ENCODE results near the gene APOBEC4. TPM values are rescaled to one million over a fixed set of nuclear protein-coding genes. Genes with fewer than 3 reads are reported as not detected.

Gene APOBEC4
- total RNA-seq, 1 donor from 2014 or later: not detected

GRCh38 chr1:183676586-183677189 is 23.6 kb upstream of the APOBEC4 start:
- no peak for DNase-seq (ENCODE audit: low spot score in 2 of 2)
- Histone ChIP-seq H3K9me3 (no peaks in the 10 kb centered on the region), H3K36me3 (no peaks in the 10 kb centered on the region), H3K27ac (no peak overlapping the region), H3K4me3 (no peak overlapping the region), H3K27me3 (no peaks in the 10 kb centered on the region), H3K4me1 (no peaks in the 10 kb centered on the region)
- intact Hi-C loops (cut with DNase I): no loop called here
- no peak for TF ChIP-seq CTCF (IDR thresholded peaks at IDR 0.05)

DNA sequence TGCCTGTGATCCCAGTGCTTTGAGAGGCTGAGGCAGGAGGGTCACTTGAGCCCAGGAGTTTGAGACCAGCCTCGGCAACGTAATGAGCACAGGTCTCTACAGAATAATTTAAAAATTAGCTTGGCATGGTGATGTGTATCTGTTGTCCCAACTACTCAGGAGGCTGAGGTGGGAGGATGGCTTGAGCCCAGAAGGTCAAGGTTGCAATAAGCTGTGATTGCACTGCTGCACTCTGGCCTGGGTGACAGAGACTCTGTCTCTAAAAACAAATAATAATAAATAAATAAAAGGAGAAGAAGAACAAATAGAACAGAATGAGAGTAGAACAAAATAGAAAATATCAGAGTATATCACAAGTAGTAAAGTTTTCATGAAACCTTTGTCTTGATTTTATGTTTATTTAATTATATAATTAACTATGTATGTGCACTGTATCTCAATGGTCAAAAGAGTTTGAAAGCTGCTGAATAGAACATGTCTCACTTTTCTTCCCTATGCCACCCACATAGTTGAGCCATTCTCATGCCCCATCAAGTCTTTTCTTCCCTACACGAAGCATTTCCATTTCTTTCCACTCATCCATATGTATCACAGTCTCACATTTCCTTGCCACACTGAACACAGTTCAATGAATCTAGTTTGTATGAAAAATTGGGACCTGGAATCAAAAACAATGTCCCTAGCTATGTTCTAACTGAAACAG is 22.9 kb upstream of the APOBEC4 start:
- DNase-seq (ENCODE audit: low spot score in 2 of 2): no peak
- H3K36me3 ChIP-seq: no peaks in the 10 kb centered on the region
- no peak overlapping the region for H3K4me3 ChIP-seq
- no peaks in the 10 kb centered on the region for H3K27me3 ChIP-seq
- H3K27ac ChIP-seq: no peak overlapping the region
- H3K9me3 ChIP-seq: no peaks in the 10 kb centered on the region
- H3K4me1 ChIP-seq: no peaks in the 10 kb centered on the region
- intact Hi-C loops (cut with DNase I): no loop called here
- TF ChIP-seq CTCF (IDR thresholded peaks at IDR 0.05): no peak

DNA sequence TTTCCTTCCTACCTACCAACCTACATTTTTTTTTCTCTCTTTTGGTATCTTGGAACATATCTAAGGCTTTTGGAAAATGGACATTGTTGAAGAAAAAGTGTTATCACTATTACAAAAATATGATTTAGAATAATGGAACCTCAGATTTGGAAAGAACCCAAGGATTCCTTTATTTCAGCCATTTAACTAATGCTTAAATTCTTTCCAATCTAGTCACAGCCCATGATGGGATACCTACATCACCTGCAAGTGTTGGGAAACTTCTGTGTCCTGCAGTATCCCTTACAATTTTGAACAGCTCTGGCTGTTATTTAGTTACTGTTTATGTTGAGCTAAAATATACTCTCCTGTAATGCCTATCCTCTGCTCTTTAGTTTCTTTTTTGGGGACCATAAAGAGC is 22.3 kb upstream of the APOBEC4 start:
- no peaks in the 10 kb centered on the region for H3K4me1 ChIP-seq
- intact Hi-C loops (cut with DNase I): no loop called here
- H3K36me3 ChIP-seq: no peaks in the 10 kb centered on the region
- no peak for TF ChIP-seq CTCF (IDR thresholded peaks at IDR 0.05)
- DNase-seq (ENCODE audit: low spot score in 2 of 2): no peak
- H3K27me3 ChIP-seq: no peaks in the 10 kb centered on the region
- H3K27ac ChIP-seq: no peak overlapping the region
- H3K4me3 ChIP-seq: no peak overlapping the region
- H3K9me3 ChIP-seq: peaks cover 0 to 3% of the 10 kb centered on the region in 2 donors

- TF ChIP-seq CTCF (IDR thresholded peaks at IDR 0.05): no peak
- Histone ChIP-seq H3K4me3 (no peak overlapping the region), H3K36me3 (no peaks in the 10 kb centered on the region), H3K9me3 (peaks cover 0 to 3% of the 10 kb centered on the region in 2 donors), H3K27ac (no peak overlapping the region), H3K4me1 (no peaks in the 10 kb centered on the region), H3K27me3 (no peaks in the 10 kb centered on the region)
- intact Hi-C loops (cut with DNase I): no loop called here
- no peak for DNase-seq (ENCODE audit: low spot score in 2 of 2)
These were observed 21.8 kb upstream of the APOBEC4 start for GRCh38 chr1:183674886-183675285.

GRCh38 chr1:183674339-183674738 is 21.2 kb upstream of the APOBEC4 start:
- no peaks in the 10 kb centered on the region for H3K27me3 ChIP-seq
- peak in 1 of 2 donors; percentile 64 for DNase-seq (ENCODE audit: low spot score in 2 of 2)
- no peak for TF ChIP-seq CTCF (IDR thresholded peaks at IDR 0.05)
- no peaks in the 10 kb centered on the region for H3K4me1 ChIP-seq
- H3K27ac ChIP-seq: no peak overlapping the region
- H3K36me3 ChIP-seq: no peaks in the 10 kb centered on the region
- intact Hi-C loops (cut with DNase I): no loop called here
- no peak overlapping the region for H3K4me3 ChIP-seq
- H3K9me3 ChIP-seq: peaks cover 0 to 3% of the 10 kb centered on the region in 2 donors
